ENCODE results near the gene AFF1.

DNA sequence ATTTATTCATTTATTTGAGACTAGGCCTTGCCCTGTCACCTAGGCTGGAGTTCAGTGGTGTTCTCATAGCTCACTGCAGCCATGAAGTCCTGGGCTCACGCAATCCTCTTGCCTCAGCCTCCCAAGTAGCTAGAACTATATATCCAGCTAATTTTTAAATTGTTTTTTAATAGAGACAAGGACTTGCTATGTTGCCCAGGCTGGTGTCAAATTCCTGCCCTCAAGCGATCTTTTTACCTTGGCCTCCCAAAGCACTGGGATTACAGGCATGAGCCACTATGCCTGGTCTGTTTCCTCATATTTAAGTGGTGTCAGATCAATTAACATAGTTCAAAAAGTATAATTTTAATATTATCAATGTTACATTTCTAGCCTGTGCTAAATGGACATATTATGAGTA, 68.5 kb downstream of the AFF1 start:
- TF ChIP-seq, protein P1, sequence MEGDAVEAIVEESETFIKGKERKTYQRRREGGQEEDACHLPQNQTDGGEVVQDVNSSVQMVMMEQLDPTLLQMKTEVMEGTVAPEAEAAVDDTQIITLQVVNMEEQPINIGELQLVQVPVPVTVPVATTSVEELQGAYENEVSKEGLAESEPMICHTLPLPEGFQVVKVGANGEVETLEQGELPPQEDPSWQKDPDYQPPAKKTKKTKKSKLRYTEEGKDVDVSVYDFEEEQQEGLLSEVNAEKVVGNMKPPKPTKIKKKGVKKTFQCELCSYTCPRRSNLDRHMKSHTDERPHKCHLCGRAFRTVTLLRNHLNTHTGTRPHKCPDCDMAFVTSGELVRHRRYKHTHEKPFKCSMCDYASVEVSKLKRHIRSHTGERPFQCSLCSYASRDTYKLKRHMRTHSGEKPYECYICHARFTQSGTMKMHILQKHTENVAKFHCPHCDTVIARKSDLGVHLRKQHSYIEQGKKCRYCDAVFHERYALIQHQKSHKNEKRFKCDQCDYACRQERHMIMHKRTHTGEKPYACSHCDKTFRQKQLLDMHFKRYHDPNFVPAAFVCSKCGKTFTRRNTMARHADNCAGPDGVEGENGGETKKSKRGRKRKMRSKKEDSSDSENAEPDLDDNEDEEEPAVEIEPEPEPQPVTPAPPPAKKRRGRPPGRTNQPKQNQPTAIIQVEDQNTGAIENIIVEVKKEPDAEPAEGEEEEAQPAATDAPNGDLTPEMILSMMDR (IDR thresholded peaks at IDR 0.05; ENCODE audit: poor library complexity) = no peak
- TF ChIP-seq EZH2phosphoT487 (IDR thresholded peaks at IDR 0.05; ENCODE audit: low read depth, severe bottlenecking, unreplicated experiment) = no peak
- TF ChIP-seq EZH2 (IDR thresholded peaks at IDR 0.05; ENCODE audit: borderline replicate concordance) = no peak
